Femur (tissue), 1 donor: ENCODE measurements around the gene PLCH1.
"Not testable (repeated sequence)": the region's sequence is repeated elsewhere in the genome, so short reads cannot be mapped to it uniquely, and the experiment has no call there.

Experiments used
- DNase-seq: peaks from one replicate; pipeline ENCODE4 v3.0.0-alpha.2; 2017

PLCH1 gene

DNA sequence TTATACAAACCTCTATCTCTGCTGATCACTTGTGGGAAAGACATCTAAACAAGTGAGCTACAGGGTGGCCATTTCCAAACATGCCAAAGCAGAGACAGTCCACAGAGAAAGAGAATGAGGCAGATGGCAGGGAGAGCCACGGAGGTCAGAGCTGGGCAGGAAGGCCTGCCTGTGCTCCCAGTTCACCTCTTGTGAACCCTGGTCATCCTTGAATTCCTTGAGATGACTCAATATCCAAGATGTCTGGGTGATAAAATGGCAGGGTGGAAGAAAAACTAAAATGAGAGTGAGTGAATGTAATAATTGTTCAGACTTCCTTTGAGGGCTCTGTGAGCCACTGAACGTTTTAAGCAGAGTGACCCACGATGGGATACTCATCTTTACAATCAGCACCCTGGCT, 104.8 kb downstream of the PLCH1 start:
- no peak for DNase-seq

DNA sequence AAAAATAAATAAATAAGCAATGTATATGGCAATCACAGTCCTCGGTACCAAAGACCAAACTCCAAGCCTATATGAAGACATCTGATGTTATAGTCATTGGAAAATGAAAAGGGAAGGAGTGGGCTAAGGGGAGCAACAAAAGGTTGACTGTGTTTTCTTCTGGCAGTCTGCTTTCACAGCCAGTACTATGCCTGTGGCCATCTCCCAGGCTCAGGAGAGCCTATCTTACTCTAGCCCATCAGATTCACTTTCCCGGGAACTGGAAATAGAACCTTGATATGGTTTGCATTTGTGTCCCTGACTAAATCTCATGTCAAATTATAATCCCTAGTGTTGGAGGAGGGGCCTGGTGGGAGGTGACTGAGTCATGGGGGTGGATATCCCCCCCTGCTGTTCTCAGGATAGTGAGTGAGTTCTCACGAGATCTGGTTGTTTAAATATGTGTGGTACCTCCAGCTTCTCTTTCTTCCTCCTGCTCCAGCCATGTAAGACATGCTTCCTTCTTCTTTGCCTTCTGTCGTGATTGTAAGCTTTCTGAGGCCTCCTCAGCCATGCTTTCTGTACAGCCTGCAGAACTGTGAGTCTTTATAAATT, 105.3 kb downstream of the PLCH1 start:
- DNase-seq: no peak

DNA sequence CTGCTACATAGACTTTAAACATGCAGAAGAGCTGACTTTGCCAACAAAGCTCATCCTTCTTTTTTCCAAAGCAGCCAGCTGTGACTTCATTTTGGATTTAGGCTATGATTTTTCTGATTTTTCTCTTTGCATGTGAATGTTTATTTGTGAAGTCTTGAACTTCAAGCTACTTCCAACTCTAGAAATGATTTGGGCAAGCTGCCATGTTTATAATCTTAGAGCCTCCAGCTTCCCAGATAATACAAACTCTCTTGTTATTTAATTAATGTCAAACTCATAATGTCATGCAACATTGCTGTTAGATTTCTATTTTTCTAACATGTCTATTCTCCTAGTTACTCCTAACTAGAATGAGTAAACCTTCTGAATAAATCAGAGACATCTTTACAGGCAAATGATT, 106.4 kb downstream of the PLCH1 start:
- DNase-seq: not testable (repeated sequence)

DNA sequence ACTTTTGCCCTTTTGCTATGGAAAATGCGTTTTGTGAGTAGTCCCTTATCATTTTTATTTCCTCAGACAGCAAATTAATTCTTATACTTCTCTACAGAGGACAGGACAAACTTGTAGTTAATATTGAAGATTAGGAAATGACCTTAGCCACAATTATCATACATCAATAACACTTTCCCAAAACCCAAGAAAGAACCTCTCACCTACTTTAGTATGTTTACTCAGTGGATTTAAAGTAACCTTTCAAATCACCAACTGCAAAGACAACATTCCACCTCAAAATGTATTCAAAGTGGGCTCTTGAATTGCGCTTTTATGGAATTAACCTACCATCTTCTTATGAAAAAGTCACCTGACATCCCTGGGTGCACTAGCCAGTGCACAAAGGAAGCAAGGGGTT, 107.3 kb downstream of the PLCH1 start:
- DNase-seq: no peak

DNA sequence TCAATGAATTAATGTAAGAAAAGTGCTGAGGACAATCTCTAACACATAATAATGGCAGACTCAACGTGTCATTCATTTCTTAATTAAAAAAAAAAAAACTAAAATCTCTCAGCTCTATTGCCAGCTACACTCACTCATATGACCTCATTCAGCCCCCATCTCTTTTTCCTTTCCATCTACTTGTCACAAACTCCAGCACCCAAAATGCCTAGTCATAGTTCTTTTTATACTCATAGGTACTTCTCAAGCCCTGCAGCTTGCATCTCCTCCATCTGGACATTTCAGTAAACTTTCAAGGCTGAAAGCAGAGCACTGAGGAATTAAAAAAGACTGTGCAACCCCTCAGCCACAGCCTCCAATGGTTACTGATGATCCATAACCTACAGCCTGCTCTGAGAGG, 109.8 kb downstream of the PLCH1 start:
- no peak for DNase-seq

DNA sequence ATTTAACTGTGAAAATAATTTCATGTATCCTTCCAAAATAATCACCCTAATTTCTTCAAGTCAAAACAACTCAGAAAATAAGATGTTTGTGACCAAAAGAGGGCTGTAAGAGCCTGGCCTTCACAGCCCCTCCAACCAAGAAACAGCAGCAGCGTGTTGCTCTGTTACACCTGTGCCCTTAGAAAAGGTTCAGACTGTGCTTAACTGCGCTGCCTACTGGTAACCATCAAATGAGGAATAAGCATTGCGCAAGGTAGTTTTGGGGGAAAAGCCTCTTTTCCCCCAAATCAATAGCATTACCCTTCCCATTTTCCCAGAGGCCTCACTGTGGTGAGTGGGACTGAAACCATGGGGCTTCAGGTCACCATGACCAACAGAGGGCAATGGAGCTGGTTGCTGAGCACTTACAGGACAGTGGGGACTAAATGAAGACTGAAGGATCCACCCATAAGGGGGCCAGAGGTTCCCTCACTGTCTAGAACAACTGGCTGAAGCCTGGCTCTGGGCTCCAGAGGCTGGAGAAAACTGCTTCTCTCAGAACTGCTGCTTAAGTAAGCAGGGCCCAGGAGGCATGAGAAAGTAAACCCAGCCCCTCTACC, 110.7 kb downstream of the PLCH1 start:
- DNase-seq: no peak

DNA sequence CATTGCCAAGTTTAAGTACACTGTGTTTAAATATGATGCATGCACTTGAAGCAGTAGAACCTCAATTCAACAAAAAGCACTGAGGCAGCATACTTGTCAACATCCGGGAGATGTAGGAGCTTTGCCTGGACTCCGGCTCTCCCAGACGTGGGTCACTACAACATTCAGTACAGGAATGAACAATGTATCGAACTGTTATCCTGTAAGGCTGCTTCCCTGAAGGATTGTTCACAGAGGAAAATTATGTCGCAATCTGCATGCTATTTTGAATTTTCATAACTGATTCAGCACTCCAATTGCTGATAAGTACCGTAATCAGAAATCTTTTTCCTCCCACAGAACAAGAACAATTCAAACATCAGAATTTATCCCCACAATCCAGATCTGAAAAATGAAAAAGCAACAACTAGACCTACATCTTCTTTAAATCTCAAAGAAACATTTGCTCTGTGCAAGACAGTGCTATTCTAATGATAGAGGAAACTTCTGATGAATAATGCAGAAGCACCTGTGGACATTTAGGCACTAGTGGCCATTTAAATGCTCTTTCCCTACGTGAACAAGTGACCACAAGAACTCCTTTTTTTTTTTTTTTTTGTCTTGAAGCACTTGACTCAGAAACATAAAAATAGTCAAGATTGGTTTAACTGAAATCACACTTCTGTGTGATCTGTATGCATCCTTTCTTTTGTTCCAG, 113.4 kb downstream of the PLCH1 start:
- DNase-seq: no peak

DNA sequence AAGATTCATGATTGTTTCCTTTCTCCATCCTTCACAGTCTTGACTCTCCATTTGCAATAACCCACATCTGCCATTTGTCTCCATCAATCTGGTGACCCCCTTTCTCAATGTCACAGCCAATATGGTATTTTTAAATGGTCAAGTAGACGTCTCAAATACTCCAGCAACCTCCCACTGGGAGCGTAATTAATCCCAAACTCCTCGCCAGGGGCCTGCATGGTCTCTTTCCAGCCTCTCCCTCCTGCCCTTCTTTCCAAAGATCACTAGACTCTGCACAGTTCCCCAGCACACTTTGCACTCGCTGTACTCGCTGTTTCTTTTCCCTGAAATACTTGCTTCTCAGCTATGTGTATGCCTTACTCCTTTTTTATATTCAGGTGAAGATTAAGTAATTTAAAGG, 115.3 kb downstream of the PLCH1 start:
- no peak for DNase-seq

DNA sequence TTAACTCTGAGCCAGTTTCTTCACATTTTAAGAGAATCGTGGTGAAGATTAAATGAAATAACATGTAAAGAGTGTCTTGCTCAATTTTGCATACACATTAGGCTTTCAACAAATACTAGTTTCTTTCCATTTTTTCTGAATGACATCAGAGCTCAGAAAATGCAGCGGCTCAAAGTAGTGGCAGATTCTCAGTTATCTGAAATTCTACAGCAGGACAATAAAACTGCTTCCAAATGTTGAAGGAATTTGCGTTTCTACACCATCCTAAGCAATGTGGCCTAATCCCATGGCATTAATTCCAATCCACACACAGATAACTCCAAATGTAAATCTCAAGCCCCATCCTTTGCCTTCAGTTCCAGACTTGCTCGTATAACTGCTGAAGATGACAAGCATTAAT, 115.8 kb downstream of the PLCH1 start:
- no peak for DNase-seq

DNA sequence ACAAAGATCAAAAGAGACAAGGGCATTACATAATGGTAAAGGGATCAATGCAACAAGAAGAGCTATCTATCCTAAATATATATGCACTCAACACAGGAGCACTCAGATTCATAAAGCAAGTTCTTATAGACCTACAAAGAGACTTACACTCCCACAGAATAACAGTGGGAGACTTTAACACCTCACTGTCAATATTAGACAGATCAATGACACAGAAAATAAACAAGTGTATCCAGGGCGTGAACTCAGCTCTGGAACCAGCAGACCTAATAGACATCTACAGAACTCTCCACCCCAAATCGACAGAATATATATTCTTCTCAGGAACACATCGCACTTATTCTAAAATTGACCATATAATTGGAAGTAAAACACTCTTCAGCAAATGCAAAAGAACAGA, 122.2 kb downstream of the PLCH1 start:
- not testable (repeated sequence) for DNase-seq

DNA sequence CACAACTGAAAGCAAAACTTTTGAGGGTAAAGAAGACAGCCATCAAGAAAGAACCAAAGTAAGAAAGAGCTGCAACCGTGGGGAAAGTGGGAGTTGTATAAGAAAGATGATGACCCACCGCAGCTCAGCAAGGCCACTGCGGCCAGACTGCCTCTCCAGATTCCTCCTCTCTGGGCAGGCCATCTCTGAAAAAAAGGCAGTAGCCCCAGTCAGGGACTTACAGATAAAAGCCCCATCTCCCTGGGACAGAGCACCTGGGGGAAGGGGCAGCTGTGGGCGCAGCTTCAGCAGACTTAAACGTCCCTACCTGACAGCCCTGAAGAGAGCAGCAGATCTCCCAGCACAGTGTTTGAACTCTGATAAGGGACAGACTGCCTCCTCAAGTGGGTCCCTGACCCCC, 124.3 kb downstream of the PLCH1 start:
- not testable (repeated sequence) for DNase-seq

DNA sequence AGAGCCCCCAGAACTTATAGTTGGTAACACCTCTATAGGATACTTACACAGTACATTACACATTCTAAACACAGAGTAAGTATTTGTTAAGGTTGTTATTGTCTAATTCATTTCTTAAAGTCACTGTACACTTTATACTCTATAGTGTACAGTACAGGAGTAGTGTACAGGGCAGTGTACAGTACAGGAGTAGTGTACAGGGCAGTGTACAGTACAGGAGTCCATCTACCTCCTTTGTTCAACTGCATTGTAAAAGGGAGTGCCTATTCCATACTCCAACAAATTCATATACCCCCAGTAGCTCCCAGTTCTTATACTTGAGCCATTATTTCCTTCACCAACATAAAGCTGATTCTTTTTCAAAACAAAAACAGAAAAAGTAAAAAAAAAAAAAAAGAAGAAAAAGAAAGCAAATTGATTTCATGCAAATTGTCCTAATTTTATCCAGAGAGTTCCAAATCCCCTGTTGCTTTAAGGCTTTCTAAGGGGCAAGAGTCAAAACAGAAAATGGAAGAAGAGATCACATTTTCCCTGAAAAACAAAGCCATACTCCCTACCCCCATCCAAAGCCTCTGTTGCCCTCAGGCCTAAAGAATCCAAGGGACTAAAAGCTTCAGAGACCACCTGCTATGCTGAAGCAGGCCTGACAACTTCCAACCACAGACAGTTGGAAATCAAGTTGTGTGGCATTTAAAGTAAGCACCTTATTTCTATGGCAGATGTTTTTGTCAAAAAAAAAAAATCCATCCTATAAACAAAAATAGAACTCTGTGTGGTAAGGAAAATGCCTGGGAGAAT, 125.6 kb downstream of the PLCH1 start:
- DNase-seq: no peak

DNA sequence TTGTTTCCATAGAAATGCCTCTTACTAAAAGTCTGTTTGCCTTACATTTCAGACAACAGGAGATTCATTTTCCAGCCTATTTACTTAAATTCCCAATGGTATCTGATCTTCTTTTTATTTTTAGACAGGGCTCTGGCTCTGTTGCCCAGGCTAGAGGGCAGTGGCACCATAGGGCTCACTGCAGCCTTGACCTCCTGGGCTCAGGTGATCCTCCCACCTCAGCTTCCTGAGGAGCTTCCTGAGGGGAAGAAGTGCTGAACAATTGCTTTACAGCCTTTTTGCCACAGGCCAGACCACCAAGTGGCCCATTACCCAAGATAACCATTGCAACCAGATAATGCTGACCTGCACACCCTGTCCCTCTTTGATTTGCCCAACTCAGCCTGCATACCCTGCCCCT, 126.3 kb downstream of the PLCH1 start:
- DNase-seq: no peak

DNA sequence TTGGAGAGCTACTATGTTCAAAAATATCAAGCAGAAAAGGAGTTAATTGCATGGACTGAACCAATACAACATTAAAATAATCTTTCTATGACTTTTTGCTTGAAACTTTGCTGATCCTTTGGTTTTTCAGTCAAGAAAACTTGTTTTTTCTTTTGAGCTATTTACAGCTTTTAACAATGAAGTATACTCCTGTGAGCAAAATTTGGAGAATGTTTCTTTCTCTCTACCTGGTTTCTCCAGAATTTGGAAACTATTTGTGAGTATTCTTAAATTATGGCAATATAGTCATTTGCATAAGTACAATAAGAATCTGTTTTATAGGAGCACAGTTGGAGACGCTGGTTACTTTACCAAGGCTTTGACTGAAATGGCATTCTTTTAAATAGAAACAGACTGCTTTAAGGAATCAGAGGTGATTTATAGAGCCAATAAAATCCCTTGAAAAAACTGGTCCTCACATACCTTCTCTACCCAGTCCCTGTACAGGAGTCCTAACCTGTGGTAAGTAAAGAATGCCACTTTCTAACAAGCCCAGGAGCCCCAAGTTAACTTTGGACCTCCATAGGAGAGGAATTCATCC, 127.4 kb downstream of the PLCH1 start:
- no peak for DNase-seq

DNA sequence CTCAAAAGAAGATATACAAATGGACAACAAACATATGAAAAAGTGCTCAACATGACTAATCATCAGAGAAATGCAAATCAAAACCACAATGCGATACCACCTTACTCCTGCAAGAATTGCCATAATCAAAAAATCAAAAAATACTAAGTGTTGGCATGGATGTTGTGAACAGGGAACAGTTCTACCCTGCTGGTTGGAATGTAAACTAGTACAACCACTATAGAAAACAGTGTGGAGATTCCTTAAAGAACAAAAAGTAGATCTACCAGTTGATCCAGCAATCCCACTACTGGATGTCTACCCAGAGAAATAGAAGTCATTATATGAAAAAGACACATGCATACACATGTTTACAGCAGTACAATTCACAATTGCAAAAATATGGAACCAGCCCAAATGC, 129.7 kb downstream of the PLCH1 start:
- not testable (repeated sequence) for DNase-seq

DNA sequence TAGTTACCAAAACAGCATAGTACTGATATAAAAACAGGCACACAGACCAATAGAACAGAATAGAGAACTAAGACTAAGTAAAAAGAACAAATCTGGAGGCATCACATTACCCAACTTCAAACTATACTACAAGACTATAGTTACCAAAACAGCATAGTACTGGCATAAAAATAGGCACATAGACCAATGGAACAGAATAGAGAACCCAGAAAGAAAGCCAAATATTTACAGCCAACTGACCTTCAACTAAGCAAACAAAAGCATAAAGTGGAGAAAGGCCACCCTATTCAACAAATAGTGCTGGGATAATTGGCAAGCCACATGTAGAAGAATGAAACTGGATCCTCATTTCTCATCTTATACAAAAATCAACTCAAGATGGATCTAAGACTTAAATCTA, 130.5 kb downstream of the PLCH1 start:
- not testable (repeated sequence) for DNase-seq

DNA sequence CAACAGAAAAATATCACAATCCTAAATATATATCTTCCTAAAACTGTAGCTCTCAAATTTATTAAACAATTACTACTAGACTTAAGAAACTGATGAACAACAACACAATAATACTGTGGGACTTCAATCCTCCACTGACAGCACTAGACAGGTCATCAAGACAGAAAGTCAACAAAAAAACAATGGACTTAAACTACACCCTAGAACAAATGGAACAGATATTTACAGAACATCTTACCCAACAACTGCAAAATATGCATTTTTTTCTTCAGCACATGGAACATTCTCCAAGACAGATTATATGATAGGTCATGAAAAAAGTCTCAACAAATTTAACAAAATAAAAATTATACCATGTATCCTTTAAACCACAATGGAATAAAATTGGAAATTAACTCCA, 133.4 kb downstream of the PLCH1 start:
- DNase-seq: no peak

DNA sequence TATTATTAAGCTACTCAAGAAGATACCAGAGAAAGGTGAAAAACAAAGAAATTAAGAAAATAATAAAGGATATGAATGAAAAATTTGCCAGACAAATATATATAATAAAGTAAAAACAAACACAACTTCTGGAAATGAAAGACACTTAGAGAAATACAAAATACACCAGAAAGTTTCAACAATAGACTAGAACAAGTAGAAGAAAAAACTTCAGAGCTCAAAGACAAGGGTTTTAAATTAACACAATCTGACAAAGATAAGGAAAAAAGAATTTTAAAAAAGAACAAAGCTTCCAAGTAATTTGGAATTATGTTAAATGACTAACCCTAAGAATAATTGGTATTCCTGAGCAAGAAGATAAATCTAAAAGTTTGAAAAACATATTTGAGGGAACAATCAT, 135.3 kb downstream of the PLCH1 start:
- DNase-seq: no peak

DNA sequence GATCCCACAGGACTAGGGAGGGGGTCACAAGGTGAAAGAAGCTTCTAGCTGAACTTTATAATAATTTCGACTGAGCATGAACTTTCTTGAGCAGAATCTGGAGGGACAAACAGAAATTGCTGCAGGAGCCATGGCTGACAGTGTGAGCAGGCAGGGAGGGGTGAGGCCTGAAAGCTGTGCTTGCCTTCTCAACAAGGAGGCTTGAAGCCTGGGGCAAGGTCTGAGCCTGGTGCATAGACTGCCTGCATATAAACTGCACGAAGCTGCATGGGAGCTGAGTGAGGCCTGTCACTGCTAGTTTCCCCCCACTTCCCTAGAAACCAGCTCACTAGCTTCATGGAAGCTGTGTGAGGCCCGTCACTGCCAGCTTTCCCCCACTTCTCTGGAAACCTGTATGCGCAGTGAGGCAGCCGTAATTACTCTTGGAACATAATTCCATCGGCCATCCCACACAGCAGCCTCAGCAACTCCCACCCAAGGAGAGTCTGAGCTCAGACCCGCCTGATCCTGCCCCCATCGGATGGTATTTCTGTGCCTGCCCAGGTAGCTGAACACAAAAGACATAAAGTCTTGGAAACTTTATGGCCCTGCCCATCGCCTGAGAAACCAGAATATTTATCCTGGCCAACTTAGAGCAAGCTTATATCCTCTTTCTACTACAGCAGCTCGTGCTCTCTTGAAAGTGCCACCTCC, 136.5 kb downstream of the PLCH1 start:
- DNase-seq: no peak

DNA sequence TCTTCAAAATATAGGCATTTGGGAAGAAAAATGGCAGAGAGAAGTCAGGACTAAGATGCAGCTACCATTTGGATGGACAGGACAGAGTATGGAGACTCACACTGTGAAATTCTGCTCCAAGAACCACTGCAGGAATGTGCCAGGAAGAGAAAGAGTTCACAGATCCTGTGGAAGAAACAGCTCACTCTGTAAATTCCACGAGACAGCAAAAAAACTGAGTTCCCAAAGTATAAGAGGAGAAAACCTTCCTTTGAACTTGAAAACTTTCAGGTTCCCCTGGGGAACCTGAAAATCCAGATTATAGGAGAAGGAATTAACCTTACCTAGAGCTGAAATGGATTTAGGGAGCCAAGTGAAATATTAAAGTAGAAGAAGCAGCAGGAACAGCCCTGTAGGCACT, 137.1 kb downstream of the PLCH1 start:
- DNase-seq: no peak

DNA sequence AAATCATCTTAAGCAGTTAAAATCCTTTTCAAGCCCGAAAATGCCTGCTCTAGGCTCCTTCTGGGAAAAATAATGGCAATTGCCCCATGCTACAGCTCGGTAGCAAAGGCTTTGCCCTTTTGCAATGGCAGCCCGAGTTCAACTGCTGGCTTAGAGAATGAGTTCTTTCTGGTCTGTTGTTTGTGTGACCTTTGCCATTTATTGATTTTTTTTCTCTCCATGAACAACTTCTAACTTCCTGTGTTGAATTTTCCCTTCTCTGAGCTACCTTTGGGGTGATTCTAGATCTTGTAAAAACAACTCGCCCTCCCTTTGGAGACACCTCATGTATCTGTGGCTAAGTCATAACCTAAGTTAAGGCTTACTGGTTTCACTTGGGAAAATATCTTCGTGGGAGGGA, 139.3 kb downstream of the PLCH1 start:
- DNase-seq: no peak

DNA sequence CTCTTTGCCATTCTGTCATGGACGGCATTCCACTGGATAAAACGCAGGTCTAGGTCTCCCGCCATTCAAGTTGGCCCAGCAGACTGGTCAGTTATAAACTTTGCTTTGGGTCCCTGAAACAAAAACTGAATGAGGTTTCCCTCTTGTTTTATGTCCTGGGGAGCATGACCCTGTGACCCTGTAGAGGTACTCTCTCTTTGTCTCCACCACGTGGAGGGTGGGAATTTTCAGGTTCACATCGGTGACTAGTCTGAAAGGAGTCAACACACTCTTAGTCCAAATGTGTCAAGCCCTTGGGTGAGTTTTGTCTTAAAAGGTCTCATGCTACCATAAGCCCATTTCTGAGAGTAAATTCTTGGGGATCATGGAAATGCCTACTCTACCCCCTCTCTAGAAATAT, 139.9 kb downstream of the PLCH1 start:
- no peak for DNase-seq

DNA sequence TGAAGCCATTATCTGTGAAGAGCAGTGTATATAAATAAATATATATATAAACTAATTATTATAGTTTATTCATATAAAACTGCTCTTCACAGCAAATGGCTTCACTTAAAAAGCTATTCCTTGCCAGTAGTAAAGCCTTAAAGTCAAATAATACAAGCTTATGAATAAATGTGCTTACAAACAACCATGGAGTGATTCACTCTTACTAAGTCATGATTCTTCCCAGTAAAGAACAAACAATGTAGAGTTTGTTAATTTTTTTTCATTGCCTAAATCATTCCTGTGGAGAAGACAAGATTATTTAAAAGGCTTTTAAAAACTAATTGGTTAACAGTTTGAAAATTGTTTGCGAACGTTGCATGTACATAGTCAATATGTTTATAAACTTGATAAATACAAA, 140.7 kb downstream of the PLCH1 start:
- no peak for DNase-seq
